ENCODE measurements around the gene PKMYT1. TPM values are rescaled to one million over a fixed set of nuclear protein-coding genes. Genes with fewer than 3 reads are reported as not detected.

The PKMYT1 gene
- total RNA-seq, 1 donor from 2014 or later, result 6.9 TPM

DNA sequence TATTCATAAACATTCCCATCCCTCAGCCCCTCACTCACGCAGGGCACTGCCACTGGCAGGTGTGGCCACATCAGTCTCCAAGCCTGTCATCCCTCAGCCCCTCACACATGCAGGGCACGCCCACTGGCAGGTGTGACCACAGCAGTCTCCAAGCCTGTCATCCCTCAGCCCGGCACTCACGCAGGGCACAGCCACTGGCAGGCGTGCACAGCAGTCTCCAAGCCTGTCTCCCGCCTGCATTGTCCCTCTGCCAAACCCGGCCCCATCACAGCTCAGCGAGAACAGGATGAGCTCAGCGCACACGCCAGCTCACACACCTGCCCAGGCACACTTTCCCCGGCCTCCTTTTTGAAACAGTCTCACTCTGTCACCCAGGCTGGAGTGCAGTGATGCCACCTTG, 27.6 kb downstream of the PKMYT1 start:
- H3K4me1 ChIP-seq, result no peaks in the 10 kb centered on the region
- H3K27me3 ChIP-seq, result no peaks in the 10 kb centered on the region
- H3K4me3 ChIP-seq, result no peak overlapping the region
- TF ChIP-seq, protein P1, sequence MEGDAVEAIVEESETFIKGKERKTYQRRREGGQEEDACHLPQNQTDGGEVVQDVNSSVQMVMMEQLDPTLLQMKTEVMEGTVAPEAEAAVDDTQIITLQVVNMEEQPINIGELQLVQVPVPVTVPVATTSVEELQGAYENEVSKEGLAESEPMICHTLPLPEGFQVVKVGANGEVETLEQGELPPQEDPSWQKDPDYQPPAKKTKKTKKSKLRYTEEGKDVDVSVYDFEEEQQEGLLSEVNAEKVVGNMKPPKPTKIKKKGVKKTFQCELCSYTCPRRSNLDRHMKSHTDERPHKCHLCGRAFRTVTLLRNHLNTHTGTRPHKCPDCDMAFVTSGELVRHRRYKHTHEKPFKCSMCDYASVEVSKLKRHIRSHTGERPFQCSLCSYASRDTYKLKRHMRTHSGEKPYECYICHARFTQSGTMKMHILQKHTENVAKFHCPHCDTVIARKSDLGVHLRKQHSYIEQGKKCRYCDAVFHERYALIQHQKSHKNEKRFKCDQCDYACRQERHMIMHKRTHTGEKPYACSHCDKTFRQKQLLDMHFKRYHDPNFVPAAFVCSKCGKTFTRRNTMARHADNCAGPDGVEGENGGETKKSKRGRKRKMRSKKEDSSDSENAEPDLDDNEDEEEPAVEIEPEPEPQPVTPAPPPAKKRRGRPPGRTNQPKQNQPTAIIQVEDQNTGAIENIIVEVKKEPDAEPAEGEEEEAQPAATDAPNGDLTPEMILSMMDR (IDR thresholded peaks at IDR 0.05), result no peak
- no peak for TF ChIP-seq POLR2A (IDR thresholded peaks at IDR 0.05)
- no peak for TF ChIP-seq POLR2AphosphoS5 (IDR thresholded peaks at IDR 0.05; ENCODE audit: insufficient read depth in 1 of 2, low read depth in 1 of 2)
- H3K27ac ChIP-seq, result no peak overlapping the region
- intact Hi-C loops (cut with DNase I), result no loop called here
- no peak for DNase-seq (ENCODE audit: extremely low spot score in 2 of 2)
- H3K9me3 ChIP-seq, result no peaks in the 10 kb centered on the region
- no peaks in the 10 kb centered on the region for H3K36me3 ChIP-seq

DNA sequence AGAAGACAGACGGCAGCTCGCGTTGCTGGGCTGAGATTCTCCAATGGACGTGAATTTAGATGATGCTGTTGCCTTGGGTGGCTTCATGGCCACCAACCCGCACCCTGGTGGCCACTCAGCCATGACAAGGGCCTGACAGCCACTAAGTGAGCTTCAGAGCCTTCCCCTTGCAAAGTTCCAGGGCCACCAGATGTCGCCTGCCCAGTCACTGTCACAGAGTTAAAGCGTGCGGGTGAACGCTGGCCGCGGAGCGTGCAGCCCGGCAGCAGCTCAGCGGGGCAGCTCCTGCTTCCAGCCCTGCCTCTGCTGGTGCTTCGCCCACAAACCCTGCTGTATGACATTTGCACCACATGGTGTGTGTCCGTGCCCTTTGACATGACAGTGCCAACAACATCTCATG, 29.5 kb downstream of the PKMYT1 start:
- H3K27ac ChIP-seq, result no peak overlapping the region
- intact Hi-C loops (cut with DNase I), result no loop called here
- DNase-seq (ENCODE audit: extremely low spot score in 2 of 2), result no peak
- no peaks in the 10 kb centered on the region for H3K27me3 ChIP-seq
- H3K9me3 ChIP-seq, result no peaks in the 10 kb centered on the region
- H3K36me3 ChIP-seq, result peaks cover 0 to 7% of the 10 kb centered on the region in 2 donors
- H3K4me3 ChIP-seq, result no peak overlapping the region
- TF ChIP-seq, protein P1 (IDR thresholded peaks at IDR 0.05), result no peak
- TF ChIP-seq POLR2AphosphoS5 (IDR thresholded peaks at IDR 0.05; ENCODE audit: insufficient read depth in 1 of 2, low read depth in 1 of 2) (no peak), POLR2A (IDR thresholded peaks at IDR 0.05) (no peak)
- H3K4me1 ChIP-seq, result no peaks in the 10 kb centered on the region

DNA sequence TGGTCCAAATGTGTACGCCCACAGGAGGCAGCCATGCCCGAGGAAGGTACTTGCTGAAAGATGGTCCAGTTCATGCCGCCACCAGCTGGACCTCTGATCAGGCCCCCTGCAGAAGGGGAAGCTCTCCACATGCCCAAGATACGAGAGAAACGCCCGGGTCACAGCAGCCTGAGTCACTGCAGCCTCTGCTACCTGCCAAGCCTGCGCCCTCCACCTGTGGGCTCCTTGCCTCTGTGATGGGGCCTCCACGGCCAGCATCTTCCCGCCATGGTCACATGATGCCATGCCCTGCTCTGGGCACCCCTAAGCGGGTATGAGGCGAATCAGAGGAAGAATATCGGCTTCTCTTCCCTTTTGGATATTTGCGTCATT, 29.9 kb downstream of the PKMYT1 start:
- no peak for TF ChIP-seq POLR2AphosphoS5 (IDR thresholded peaks at IDR 0.05; ENCODE audit: insufficient read depth in 1 of 2, low read depth in 1 of 2)
- TF ChIP-seq, protein P1 (IDR thresholded peaks at IDR 0.05), result no peak
- TF ChIP-seq POLR2A (IDR thresholded peaks at IDR 0.05), result no peak
- Histone ChIP-seq H3K36me3 (peaks cover 0 to 7% of the 10 kb centered on the region in 2 donors), H3K4me3 (no peak overlapping the region)

DNA sequence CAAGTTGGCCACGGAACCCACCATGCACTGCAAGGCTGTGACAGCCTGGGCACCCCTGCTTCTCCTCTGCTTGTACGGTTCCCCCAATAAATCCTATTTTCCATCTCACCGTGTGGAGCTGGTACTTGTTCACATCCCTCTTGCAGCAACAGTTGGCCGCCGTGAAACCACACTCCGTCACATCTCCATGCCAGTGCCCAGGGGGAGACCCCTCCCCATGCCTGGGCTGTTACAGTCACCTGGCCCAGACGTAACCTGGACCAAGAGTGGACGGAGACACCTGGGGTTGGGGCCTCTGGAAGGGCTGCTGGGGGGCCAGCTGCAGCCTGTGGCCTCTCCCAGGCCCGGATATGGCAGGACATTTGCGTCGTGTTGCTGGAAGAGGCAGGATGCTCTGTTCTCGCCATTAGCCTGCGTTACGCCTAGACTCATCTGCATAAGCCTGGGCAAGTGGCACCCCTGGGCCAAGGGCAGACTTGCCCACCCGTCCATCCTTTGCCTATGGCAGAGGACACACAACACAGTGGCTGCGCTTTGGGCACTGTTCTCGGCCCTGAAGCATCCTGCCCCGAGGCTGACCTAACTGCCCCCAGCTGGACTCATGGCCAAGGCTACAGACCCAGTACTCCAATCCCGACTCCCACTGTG, 30.4 kb downstream of the PKMYT1 start:
- Histone ChIP-seq H3K27me3 (no peaks in the 10 kb centered on the region), H3K36me3 (peaks cover 0 to 7% of the 10 kb centered on the region in 2 donors), H3K9me3 (no peaks in the 10 kb centered on the region), H3K4me3 (no peak overlapping the region), H3K4me1 (no peaks in the 10 kb centered on the region), H3K27ac (no peak overlapping the region)
- TF ChIP-seq POLR2AphosphoS5 (IDR thresholded peaks at IDR 0.05; ENCODE audit: insufficient read depth in 1 of 2, low read depth in 1 of 2), result no peak
- TF ChIP-seq POLR2A (IDR thresholded peaks at IDR 0.05), result no peak
- TF ChIP-seq, protein P1 (IDR thresholded peaks at IDR 0.05), result no peak
- no peak for DNase-seq (ENCODE audit: extremely low spot score in 2 of 2)
- intact Hi-C loops (cut with DNase I), result no loop called here

More for the DNA sequence above, 29.9 kb downstream of the PKMYT1 start:
- no peaks in the 10 kb centered on the region for H3K9me3 ChIP-seq
- H3K27me3 ChIP-seq, result no peaks in the 10 kb centered on the region
- no peaks in the 10 kb centered on the region for H3K4me1 ChIP-seq
- intact Hi-C loops (cut with DNase I), result no loop called here
- H3K27ac ChIP-seq, result no peak overlapping the region
- DNase-seq (ENCODE audit: extremely low spot score in 2 of 2), result no peak
